ENCODE measurements around the gene EXPH5.
"Not testable (repeated sequence)": the region's sequence is repeated elsewhere in the genome, so short reads cannot be mapped to it uniquely, and the experiment has no call there.

Gene EXPH5

GRCh38 chr11:108599978-108600377 lies 6.4 kb upstream of the EXPH5 start:
- ATAC-seq: no peak

GRCh38 chr11:108597736-108598355 lies 4.3 kb upstream of the EXPH5 start:
- ATAC-seq: no peak

GRCh38 chr11:108596701-108597100 lies 3.1 kb upstream of the EXPH5 start:
- ATAC-seq: no peak

GRCh38 chr11:108593923-108594434 lies 411 bp upstream of the EXPH5 start:
- ATAC-seq: no peak

- peak; percentile 26 to 27 for ATAC-seq
These were observed 866 bp downstream of the EXPH5 start for GRCh38 chr11:108592591-108593213.

- ATAC-seq: no peak
These were observed 1.7 kb downstream of the EXPH5 start for GRCh38 chr11:108591893-108592292.

- ATAC-seq: no peak
These were observed 4.4 kb downstream of the EXPH5 start for GRCh38 chr11:108589136-108589535.

GRCh38 chr11:108588287-108588686 lies 5.3 kb downstream of the EXPH5 start:
- no peak for ATAC-seq

GRCh38 chr11:108587109-108587508 lies 6.5 kb downstream of the EXPH5 start:
- ATAC-seq: no peak

GRCh38 chr11:108586600-108586999 lies 7.0 kb downstream of the EXPH5 start:
- ATAC-seq: no peak

GRCh38 chr11:108586185-108586584 lies 7.4 kb downstream of the EXPH5 start:
- ATAC-seq: not testable (repeated sequence)

GRCh38 chr11:108584973-108585372 lies 8.6 kb downstream of the EXPH5 start:
- ATAC-seq: no peak

- ATAC-seq: no peak
These were observed 12.9 kb downstream of the EXPH5 start for GRCh38 chr11:108580645-108581044.

GRCh38 chr11:108580043-108580442 lies 13.5 kb downstream of the EXPH5 start:
- ATAC-seq: no peak

- no peak for ATAC-seq
These were observed 17.0 kb downstream of the EXPH5 start for GRCh38 chr11:108576523-108576922.

GRCh38 chr11:108574675-108575074 lies 18.9 kb downstream of the EXPH5 start:
- no peak for ATAC-seq

GRCh38 chr11:108571001-108571400 lies 22.6 kb downstream of the EXPH5 start:
- ATAC-seq: no peak

- ATAC-seq: no peak
These were observed 23.7 kb downstream of the EXPH5 start for GRCh38 chr11:108569896-108570295.

- ATAC-seq: no peak
These were observed 25.2 kb downstream of the EXPH5 start for GRCh38 chr11:108568195-108568858.

GRCh38 chr11:108565653-108566052 lies 27.9 kb downstream of the EXPH5 start:
- no peak for ATAC-seq

- no peak for ATAC-seq
These were observed 30.6 kb downstream of the EXPH5 start for GRCh38 chr11:108562746-108563581.

GRCh38 chr11:108561535-108561991 lies 32.0 kb downstream of the EXPH5 start:
- no peak for ATAC-seq

GRCh38 chr11:108559904-108560303 lies 33.7 kb downstream of the EXPH5 start:
- ATAC-seq: no peak

Data from activated CD4-positive, CD25-positive, alpha-beta regulatory T cell treated with anti-CD3 and anti-CD28 coated beads, Interleukin-2, amount 50 U/mL, for 24 hours (primary cell).